Fibroblast of mammary gland (primary cell): ENCODE data around the gene RIMBP3B.
"Not testable (repeated sequence)": the region's sequence is repeated elsewhere in the genome, so short reads cannot be mapped to it uniquely, and the experiment has no call there.

Source experiments
- DNase-seq: peaks from one replicate; pipeline ENCODE4 v3.0.0-alpha.2; 2010; ENCODE audit warnings: low read depth
- H3K4me3 ChIP-seq: 2 replicates; pipeline ENCODE4 v1.5.1; 2011; ENCODE audit warnings: low read depth, mild to moderate bottlenecking, low read length, moderate library complexity; ENCODE audit not compliant: control insufficient read depth

RIMBP3B gene

DNA sequence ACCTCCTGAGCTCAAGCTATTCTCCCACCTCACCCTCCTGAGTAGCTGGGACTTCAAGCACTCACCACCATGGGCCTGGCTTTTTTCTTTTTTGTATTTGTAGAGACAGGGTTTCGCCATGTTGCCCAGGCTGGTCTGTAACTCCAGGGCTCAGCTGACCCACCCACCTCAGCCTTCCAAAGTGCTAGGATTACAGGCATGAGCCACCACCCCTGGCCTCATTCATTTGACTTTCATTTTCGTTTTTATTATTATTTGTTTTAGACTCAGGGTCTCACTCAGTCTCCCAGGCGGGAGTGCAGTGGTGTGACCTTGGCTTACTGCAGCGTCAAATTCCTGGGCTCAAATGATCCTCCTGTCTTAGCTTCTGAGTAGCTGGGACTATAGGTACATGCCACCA, 24.2 kb downstream of the RIMBP3B start:
- not testable (repeated sequence) for DNase-seq, H3K4me3 ChIP-seq

DNA sequence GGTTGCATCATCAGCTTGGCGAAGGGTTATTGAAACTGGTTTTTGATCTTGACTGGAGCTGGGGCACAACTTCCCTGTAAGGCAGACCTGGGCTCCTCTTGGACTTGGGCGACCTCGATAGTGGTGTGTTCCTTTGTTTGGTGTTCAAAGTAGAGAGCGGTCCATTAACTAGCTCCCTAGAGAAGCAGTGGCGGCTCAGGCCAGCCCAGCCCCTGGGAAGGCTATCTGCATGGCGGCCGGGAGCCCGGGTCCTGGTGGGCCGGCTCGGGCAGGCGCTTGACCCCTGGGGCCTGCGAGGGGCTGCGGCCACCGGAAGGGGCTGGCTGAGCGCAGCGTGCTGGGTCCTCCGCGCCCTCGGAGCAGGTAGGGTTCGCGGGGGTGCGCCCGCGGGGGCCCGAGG, 32.8 kb downstream of the RIMBP3B start:
- H3K4me3 ChIP-seq, DNase-seq: not testable (repeated sequence)

DNA sequence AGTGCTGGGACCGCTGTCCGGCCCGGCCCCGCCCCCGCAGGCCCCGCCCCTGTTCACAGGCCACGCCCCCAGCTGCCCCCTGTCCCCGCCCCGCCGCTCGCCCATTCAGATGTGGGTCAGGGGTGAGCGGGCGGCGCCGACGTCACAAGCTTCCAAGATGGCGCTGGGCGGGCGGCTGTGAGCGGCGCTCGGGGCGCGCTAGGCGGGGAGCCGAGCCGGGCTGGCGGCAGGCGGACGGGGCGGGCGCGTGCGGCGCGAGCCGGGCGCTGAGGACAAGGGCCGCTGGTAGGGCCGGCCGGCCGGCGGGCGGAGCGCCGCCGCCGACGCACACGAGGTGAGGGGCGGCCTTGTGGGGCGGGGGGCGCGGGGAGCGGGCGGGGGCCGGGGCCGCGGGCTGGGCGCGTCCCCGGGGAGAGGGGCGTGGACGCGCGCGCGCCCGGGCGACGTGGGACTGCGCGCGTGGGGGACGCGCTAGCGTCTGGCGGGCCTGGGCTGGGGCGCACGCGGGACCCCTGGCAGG, 33.7 kb downstream of the RIMBP3B start, which contains the start of gene HIC2:
Gene HIC2 (plus strand): TSS at position 145 of the 520 bp plus-strand sequence. CDS start 25,461 bp downstream, outside the sequence.
- DNase-seq = not testable (repeated sequence)
- peak within 1 kb of the TSS; percentile 42 for H3K4me3 ChIP-seq

DNA sequence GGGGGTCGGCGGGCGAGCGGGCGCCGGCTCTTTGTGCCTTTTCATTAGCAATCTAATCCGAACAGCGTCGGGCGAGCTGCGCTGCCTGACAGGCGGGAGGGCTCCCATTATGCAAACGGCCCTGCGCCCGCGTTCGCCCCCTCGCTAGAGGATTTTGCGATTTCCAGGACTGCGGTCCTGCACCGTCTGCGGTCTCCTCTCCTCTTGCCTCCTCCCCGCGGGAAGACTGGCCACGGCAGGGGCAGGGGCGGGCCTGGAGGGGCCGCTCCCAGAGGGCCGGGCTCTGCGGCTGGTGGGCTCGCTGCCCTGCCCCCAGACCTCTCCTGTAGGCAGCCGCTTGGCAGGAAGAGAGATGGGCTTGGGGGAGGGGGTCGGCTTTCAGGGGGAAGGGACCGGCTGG, 34.3 kb downstream of the RIMBP3B start:
- DNase-seq = not testable (repeated sequence)
- H3K4me3 ChIP-seq = peak overlapping the region; percentile 42

DNA sequence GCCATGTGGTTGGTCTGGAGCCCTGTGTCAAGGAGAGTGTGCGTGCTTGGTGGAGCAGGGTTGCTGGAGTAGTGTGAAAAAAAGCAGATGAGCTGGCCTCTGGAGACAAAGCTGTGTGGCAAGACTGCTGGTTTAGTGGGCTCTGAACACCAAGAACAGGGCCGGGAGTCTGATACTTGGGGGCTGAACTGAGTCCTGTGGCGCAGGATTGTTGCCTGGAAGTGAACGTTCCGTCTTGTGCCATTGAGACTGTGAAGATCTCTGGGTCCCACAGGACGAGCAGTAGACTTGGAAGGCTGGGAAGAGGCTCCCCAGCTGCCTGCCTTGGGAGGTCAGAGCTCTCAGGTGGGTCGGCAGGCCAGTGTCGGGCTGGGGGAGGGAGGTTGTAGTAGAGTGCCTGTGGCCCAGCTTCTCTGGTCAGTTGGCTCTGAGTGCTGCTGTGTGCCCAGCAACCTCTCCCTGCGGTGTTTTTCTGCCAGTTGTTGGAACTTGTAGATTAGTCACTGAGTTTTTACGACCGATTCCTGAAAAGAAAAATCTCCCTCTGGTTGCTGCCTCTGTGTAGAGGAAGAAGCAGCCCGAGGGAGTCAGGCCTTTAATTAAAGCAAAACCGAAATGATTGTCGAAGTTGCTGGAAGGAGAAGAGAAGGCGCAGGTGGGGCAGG, 35.6 kb downstream of the RIMBP3B start:
- DNase-seq, H3K4me3 ChIP-seq: not testable (repeated sequence)

DNA sequence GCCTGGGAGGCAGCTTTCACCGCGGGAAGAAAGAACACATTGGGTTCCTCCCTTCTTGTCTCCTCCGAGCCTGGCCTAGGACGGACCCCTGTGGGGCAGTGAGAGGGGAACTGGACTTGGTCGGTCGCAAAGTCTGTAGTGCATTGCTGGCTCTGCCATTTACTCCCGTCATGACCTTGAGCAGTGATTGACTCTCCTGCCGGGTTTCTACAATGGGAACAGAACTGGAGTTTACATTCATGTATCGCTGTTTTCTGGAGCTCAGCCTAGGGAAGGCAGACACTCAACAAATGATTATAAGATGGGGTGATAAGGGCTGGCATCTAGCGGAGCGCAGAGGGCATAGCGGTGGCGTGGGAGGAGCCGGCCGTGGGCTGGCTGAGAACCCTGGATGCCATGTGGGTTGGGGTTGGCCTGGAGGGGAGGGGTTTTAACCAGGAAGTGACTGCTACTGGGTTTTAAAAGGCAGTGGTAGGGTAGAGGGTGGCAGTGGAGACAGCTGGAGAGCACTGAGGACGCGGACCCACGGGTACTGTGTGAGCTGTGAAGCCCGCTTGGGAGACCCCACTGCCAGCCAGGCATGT, 36.7 kb downstream of the RIMBP3B start:
- not testable (repeated sequence) for DNase-seq, H3K4me3 ChIP-seq

DNA sequence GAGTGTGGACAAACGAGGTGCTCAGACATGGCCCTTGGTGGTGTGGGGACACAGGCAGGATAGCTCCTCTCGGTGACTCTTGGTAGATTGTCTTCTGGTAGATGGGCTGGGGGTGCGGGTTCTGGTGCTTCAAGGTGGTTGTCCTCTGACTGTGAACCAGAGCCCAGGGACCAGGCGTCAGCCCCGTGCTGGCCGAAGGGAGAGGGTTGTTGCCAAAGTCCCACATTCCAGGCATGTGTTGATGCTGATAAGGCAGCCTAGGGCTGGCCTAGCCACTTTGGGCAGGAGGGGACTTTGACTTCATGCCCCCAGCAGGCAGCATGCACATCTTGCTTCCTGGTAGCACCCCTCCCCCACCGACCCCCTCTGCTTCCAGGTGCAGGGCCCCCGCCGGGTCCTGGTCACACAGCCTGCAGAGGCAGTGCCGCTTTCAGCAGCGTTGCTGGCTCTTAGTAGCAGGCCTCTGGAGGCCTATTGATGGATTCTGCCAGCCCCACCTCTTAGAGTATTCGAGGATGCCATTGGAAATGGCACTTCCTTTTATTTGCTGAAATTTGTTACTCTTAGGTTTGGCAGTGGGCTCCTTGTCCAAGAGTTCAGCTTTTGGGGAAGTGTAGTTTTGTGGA, 40.6 kb downstream of the RIMBP3B start:
- DNase-seq, H3K4me3 ChIP-seq: not testable (repeated sequence)

DNA sequence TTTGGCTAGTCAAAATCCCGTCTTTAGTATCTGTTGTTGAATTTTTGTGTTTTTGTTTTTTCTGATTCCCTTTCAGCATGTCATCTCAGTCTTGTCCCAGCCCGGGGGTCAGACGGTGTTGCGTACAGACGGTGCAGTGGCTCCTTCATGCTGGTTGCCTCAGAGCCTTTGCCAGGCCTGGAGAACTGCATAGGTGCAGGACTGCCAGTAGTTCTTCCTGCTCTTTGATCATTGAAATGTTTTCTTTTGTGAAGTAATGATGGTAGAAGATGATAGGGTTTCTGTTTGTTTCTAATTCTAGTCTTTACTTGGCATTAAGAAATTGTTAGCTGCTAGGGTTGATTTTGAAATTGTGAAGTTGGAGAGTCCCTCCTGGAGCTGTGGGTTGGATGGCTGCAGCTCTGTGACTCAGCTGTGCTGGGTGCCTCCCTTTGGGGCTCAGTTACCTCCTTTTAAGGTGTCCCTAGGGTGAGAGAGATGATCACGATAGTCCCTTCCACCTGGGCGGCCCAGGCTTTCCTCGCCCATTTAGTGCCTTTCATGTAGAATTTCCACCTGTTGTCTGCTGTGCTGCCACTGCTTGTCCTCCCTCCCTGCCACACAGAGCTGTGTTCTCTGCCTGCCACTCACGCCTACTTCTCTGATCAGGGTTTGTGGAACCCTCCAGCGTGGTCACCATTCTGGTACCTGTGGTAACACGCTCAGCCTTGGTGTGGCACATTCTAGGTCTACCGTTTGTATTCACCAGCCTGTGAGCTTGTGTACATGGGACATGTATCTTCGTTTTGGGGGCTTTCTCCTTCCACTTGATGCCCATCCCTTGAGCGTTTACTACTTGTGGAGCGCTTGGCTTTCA, 51.1 kb downstream of the RIMBP3B start:
- not testable (repeated sequence) for H3K4me3 ChIP-seq, DNase-seq

DNA sequence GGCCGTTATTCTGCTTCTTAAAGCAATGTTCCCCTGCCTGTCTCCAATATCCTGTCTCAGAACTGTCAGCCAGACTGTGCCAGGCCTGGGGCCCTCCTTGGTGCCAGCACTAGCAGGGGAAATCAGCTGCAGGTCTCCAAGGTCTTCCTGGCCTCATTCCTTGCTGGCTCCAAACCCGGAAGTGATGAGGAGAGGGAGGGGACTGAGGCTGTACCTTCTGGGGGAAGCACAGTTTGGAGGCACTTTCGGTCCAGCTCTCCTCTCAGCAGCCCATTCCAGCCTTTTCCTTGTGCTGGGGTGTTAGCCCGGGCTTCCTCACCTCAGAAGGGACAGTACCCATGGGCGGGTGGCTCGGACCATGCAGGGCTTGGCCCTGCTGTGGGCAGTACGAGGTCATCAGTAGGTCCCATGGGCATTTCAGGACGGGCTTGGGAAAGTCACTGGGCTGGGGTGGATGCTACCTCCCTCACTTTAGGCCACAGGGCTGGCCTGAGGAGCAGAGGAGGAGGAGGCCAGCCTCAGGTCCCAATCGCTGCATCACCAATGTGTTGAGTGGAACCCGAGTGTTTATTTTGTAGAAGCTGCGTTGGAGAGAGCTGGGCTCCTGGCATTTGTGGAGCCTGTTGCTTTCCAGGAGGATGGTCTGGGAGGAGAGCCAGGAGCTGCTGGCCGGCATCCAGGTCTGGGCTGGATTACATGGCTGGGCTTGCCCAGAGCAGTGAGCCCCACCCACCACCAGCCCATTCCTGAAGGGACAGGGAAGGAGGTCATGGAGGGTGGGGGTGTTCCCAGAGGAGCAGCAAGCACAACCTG, 52.7 kb downstream of the RIMBP3B start:
- not testable (repeated sequence) for DNase-seq, H3K4me3 ChIP-seq

DNA sequence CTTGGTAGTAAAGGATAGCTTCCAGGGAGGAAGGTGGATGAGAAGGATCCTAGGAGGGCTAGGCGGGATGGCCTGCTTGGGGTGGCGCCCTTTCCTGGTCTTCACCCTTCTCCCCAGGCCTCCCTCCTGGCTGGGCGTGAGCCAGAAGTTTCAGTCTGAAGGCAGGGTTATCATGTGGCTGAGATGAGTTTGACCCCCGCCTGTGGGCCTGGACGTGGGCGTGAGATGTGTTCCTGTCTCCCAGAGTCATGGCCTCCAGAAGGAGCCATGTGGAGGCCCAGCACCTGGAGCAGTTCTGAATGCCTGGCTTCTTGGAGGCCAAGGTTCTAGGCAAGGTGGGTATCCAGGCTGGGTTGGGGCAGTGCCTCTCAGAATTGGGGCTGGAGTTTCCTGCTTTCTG, 54.5 kb downstream of the RIMBP3B start:
- DNase-seq, H3K4me3 ChIP-seq: not testable (repeated sequence)
